Stimulated activated CD8-positive, alpha-beta memory T cell treated with anti-CD3 and anti-CD28 coated beads, Interleukin-12 subunit alpha, Interleukin-12 subunit beta, amount 100 ng/mL, for 1 hour (primary cell): ENCODE measurements around the gene MPND.
"Not testable (repeated sequence)": the region's sequence is repeated elsewhere in the genome, so short reads cannot be mapped to it uniquely, and the experiment has no call there.

Experiments
- DNase-seq: peaks from one replicate; pipeline ENCODE4 v3.0.0-alpha.2; 2020; ENCODE audit warnings: low read depth

MPND gene

GRCh38 chr19:4349225-4349624 is 5.9 kb downstream of the MPND start:
- not testable (repeated sequence) for DNase-seq

GRCh38 chr19:4350111-4350510 is 6.7 kb downstream of the MPND start:
- no peak for DNase-seq

- no peak for DNase-seq
Observed at GRCh38 chr19:4350726-4351125, 7.4 kb downstream of the MPND start.

- no peak for DNase-seq
Observed at GRCh38 chr19:4352701-4353121, 9.3 kb downstream of the MPND start.

- no peak for DNase-seq
Observed at GRCh38 chr19:4354282-4354681, 10.9 kb downstream of the MPND start.

- no peak for DNase-seq
Observed at GRCh38 chr19:4354897-4355296, 11.5 kb downstream of the MPND start.

GRCh38 chr19:4357095-4357797 is 13.9 kb downstream of the MPND start:
- DNase-seq = no peak

GRCh38 chr19:4357921-4358326 is 14.6 kb downstream of the MPND start:
- DNase-seq = no peak

GRCh38 chr19:4358709-4359626 is 15.6 kb downstream of the MPND start:
- DNase-seq = no peak

GRCh38 chr19:4359627-4360000 is 16.3 kb downstream of the MPND start:
- DNase-seq = no peak

- no peak for DNase-seq
Observed at GRCh38 chr19:4360081-4360569, 16.8 kb downstream of the MPND start.

GRCh38 chr19:4360641-4361151 is 17.3 kb downstream of the MPND start:
- no peak for DNase-seq

GRCh38 chr19:4361152-4362046 is 18.0 kb downstream of the MPND start:
- DNase-seq = no peak

- no peak for DNase-seq
Observed at GRCh38 chr19:4362101-4362828, 18.9 kb downstream of the MPND start.

GRCh38 chr19:4362831-4363545 is 19.6 kb downstream of the MPND start:
- DNase-seq = no peak

GRCh38 chr19:4363571-4364304 is 20.4 kb downstream of the MPND start:
- no peak for DNase-seq

GRCh38 chr19:4365341-4365740 is 22.0 kb downstream of the MPND start:
- no peak for DNase-seq

- DNase-seq = no peak
Observed at GRCh38 chr19:4365791-4366665, 22.7 kb downstream of the MPND start.
